HCT116 (cell line): Measurements from ENCODE around the gene REG1A. TPM values are rescaled to one million over a fixed set of nuclear protein-coding genes. Genes with fewer than 3 reads are reported as not detected.

Experiments
- total RNA-seq: library from RNA; stranded (reverse); gene quantifications from one replicate; pipeline ENCODE4 v1.2.1, GENCODE V29; 2021; ENCODE audit not compliant: unreplicated experiment

REG1A gene
- total RNA-seq, 1 experiment from 2014 or later, result 5.2 TPM

Other genes with a start within 250 kb of the REG1A start
- 0.86 TPM for gene REG3G, start 94.8 kb upstream of the REG1A start, total RNA-seq
- 4.2 TPM for gene REG1B, start 32.5 kb upstream of the REG1A start, total RNA-seq
- gene REG3A, start 39.3 kb downstream of the REG1A start, total RNA-seq, result not detected